ENCODE data around the gene EVA1A.

EVA1A gene, protein sequence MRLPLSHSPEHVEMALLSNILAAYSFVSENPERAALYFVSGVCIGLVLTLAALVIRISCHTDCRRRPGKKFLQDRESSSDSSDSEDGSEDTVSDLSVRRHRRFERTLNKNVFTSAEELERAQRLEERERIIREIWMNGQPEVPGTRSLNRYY

DNA sequence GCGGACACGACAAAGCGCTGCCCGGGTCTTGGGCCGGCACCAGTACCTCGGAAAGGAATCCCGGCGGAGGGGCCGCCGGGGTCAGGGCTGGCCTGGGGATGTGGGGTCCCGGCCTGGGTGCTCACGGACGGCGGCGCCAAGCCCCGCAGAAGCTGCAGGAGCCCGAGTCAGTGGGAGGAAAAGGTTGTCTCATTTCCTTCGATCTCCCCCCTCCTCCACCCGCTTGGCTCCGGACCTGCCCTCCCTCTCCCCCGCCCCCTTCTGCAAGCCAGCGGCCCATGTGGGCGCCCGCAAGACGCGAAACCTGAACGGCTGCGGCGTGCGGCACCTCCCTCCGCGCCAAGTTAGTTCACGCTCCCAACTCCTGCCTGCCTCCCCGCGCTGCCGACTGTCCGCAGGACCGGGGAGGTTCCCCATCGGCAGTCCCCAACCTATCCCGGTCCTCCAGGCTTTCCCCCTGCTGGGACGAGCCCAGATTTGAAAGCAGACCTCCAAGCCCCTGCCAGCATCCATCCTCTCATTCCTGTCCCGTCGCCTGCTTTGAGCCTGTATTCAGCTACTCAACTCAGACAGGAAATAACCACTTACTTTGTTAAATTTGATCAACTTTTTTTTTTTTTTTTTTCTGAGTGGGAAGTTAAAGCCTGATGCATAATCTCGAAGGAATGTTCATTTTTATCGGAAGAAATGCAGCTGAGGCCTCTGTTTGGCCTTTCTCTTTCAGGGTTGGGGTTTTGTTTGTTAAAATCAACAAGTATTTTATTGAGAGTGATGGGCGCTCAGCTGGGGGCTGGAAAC, at the start of gene EVA1A:
Gene EVA1A (minus strand): TSS at position 172 of the 798 bp plus-strand sequence. CDS start 42,799 bp downstream, outside the sequence.
- no peaks in the 10 kb centered on the region for H3K9me3 Mint-ChIP-seq
- H3K27ac Mint-ChIP-seq: no peak within 1 kb of the TSS
- peaks cover 32% of the 10 kb centered on the region for H3K4me1 Mint-ChIP-seq (ENCODE audit: low read depth)
- H3K36me3 Mint-ChIP-seq (ENCODE audit: low read depth): no peaks in the 10 kb centered on the region
- H3K4me3 Mint-ChIP-seq: peak within 1 kb of the TSS; percentile 80
- peaks cover 62% of the 10 kb centered on the region for H3K27me3 Mint-ChIP-seq

DNA sequence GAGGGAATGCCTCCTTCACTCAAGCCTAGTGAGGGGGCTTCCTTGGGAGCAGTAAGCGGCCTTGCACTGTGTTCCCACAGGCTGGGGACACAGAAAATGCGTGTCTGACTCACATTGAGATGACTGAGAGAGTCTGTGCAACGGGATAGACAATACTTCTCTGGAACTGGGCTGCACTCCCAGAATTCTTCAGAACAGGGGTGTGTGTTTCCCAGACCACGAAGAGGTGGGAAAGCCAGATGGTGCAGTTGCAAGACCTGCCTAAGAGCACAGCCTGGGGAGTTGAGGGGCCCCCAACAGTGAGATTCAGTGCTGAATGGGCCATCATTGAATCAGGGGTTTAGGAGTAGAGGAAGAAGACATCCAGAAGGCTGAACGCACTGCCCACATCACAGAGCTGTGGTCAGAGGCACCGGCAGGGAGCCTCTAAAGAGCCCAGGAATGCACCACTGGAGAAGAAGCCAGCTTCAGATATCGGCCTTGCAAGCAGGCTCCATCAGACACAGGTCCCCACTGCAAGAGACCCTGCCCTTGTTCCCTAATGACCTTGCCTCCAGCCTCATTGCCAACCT, 49.3 kb upstream of the EVA1A start:
- no peaks in the 10 kb centered on the region for H3K9me3 Mint-ChIP-seq
- no peaks in the 10 kb centered on the region for H3K36me3 Mint-ChIP-seq (ENCODE audit: low read depth)
- H3K4me1 Mint-ChIP-seq (ENCODE audit: low read depth): peaks cover 7% of the 10 kb centered on the region
- H3K27me3 Mint-ChIP-seq: peaks cover 57% of the 10 kb centered on the region
- no peak overlapping the region for H3K4me3 Mint-ChIP-seq
- H3K27ac Mint-ChIP-seq: no peak overlapping the region

DNA sequence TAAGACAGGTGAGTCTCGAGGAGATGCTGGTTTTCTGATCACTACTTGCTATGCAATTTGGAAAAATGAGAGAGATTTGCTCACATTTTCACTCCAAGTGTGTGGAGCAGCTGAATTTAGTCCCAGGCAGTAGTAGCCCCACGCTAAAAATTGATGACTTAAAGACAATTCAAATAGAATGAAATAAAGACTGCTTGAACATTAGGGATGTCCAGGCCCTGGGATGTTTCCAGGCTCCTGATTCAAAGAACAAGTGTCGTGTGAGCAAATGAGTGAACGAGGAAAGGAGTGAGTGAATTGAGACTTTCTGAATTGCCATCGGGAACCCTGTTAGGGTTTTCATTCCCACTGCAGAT, 48.6 kb upstream of the EVA1A start:
- Mint-ChIP-seq H3K4me1 (ENCODE audit: low read depth) (peaks cover 7% of the 10 kb centered on the region), H3K27ac (no peak overlapping the region), H3K27me3 (peaks cover 62% of the 10 kb centered on the region), H3K9me3 (no peaks in the 10 kb centered on the region), H3K36me3 (ENCODE audit: low read depth) (no peaks in the 10 kb centered on the region), H3K4me3 (no peak overlapping the region)

DNA sequence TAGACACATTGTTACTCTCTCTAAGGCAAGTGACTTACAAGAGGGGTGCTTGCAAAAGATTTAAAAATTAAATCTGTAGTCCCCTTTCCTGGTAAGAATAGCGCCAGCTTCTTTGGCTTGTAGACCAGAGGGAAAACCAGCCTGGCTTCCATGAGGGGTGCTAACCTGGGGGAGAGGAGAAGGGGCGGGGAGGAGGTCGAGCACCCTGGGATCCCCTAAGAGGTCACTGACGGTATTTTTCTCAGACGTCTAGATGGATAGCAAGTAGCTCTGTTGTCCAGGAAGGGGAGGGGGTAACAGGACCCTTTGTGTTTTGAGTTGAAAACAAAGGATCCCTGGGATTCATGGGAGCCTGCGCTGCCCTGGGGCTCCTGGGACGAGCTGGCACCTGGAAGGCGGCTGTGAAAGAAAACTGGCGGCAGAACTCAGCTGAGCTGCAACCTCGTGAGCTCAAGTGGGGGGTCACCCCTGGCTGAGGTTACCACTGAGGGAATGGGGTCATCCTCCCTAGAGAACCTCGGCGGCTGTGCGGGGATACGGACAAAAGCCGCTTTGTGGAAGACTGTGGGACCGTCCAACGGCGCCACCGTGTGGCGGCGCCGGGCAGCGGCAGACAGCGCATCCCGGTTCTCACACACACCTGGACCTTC, 48.1 kb upstream of the EVA1A start:
- Mint-ChIP-seq H3K27me3 (peaks cover 66% of the 10 kb centered on the region), H3K27ac (no peak overlapping the region), H3K36me3 (ENCODE audit: low read depth) (no peaks in the 10 kb centered on the region), H3K4me1 (ENCODE audit: low read depth) (peaks cover 7% of the 10 kb centered on the region), H3K4me3 (no peak overlapping the region), H3K9me3 (no peaks in the 10 kb centered on the region)

DNA sequence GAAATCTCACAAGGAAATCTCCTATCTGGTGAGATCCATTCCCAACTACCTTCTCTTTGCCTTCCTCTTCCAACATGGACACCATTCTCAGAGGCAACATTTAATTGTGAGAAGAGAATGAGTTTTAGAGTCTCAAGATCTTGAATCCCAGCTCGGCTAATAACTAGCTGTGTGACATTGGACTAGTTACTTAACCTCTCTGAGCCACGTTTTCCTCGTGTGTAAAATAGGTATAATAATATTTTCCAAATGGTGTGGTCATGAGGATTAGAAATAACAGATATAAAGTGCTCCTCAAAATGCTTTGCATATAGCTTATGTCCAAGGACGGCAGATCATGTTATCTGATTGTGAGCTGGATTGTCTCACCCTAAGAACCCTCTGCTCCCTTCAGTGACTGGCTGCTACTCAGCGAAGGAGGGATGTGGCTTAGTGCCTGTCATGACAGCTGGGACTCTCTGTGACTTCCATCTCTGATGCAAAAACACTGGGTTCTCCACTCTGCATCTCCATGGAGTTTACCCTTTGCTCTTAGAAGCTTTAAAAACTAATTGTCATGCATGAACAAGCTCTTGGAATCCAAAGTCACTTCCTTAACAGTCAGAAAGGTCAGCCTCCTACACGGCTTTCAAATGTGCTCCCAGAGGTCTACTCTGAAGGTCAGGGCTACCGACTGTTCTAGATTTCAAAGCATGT, 47.4 kb upstream of the EVA1A start:
- Mint-ChIP-seq H3K4me1 (ENCODE audit: low read depth) (peaks cover 7% of the 10 kb centered on the region), H3K27me3 (peaks cover 72% of the 10 kb centered on the region), H3K36me3 (ENCODE audit: low read depth) (no peaks in the 10 kb centered on the region), H3K27ac (no peak overlapping the region), H3K9me3 (no peaks in the 10 kb centered on the region), H3K4me3 (no peak overlapping the region)

DNA sequence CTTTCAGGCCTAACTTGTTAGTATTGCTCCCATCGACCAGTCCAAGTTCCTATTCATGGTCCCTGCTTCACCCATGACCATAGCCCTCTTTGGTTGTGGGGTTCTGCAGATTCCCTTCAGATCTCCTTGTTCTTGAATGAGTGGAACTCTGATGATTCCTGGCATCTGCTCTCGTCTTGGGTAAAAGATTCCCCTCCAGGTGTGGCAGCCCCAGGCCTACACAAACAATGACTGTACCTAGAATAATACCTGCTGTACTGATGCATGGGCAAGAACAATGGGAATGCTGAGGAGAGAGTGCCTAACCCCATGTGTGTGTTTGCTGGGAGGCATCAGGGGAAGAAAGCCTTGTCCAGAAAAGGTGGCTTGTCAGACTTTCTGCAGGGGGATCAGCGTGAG, 46.7 kb upstream of the EVA1A start:
- no peak overlapping the region for H3K27ac Mint-ChIP-seq
- no peak overlapping the region for H3K4me3 Mint-ChIP-seq
- H3K27me3 Mint-ChIP-seq: peaks cover 69% of the 10 kb centered on the region
- H3K9me3 Mint-ChIP-seq: no peaks in the 10 kb centered on the region
- peaks cover 7% of the 10 kb centered on the region for H3K4me1 Mint-ChIP-seq (ENCODE audit: low read depth)
- H3K36me3 Mint-ChIP-seq (ENCODE audit: low read depth): no peaks in the 10 kb centered on the region

GRCh38 chr2:75606761-75607399, 46.1 kb upstream of the EVA1A start:
- Mint-ChIP-seq H3K27me3 (peaks cover 64% of the 10 kb centered on the region), H3K27ac (no peak overlapping the region), H3K9me3 (no peaks in the 10 kb centered on the region), H3K36me3 (ENCODE audit: low read depth) (no peaks in the 10 kb centered on the region), H3K4me1 (ENCODE audit: low read depth) (peaks cover 7% of the 10 kb centered on the region), H3K4me3 (no peak overlapping the region)

DNA sequence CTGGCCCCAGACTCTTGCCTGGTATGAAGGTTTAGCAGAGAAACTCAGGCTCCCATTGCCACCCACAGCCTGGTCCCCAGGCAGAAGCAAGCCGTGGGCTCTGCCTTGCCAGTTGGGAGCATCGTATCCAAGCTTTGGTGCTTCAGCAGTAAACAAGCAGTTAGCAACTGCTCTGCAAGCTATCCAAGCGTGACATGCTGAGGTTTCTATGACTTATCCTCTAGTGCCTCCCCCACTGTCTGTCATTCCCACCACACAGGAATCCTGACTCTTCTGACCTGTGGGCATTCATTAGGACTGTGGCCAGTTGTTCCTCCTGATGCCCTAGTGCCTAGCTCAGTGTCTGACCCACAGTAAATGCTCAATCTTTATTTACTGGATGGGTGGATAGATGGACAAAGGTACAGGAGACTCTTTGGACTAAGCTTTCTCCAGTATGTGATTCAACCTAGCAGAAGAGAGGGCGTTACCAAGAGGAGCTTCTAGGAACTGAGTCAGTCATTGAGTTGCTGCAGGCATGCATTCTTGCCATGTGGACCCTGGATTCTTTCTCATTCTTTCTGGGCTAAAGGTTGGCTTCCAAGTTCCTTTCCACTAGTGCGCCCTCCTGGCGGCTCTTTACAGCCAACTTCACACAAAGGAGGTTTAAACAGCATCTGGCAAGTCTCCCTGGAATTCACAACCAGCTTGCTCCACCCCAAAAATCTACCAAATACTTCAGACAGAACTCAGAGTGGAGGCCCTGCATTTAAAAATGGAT, 45.2 kb upstream of the EVA1A start:
- no peaks in the 10 kb centered on the region for H3K36me3 Mint-ChIP-seq (ENCODE audit: low read depth)
- peaks cover 64% of the 10 kb centered on the region for H3K27me3 Mint-ChIP-seq
- peaks cover 7% of the 10 kb centered on the region for H3K4me1 Mint-ChIP-seq (ENCODE audit: low read depth)
- H3K9me3 Mint-ChIP-seq: no peaks in the 10 kb centered on the region
- no peak overlapping the region for H3K27ac Mint-ChIP-seq
- H3K4me3 Mint-ChIP-seq: no peak overlapping the region

DNA sequence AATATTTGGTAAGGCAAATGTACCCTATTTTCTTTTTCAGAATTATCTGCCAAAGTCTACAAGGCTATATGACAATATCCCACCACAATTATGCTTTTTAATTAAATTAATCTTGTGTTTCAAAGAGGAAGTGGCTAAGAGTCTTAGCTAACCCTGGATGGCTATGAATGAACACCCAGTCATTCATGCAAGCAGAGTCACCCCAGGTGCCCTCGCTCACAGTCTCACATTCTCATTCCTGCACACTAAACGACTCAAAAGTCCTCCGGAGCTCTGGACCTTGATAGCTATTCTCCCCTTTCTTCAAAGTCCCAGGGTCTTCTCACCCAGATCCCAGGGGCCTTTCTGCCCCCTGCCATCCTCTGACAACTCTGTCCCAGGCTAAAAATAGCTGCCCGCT, 43.7 kb upstream of the EVA1A start:
- no peak overlapping the region for H3K27ac Mint-ChIP-seq
- H3K4me1 Mint-ChIP-seq (ENCODE audit: low read depth): peaks cover 7% of the 10 kb centered on the region
- no peaks in the 10 kb centered on the region for H3K36me3 Mint-ChIP-seq (ENCODE audit: low read depth)
- no peaks in the 10 kb centered on the region for H3K9me3 Mint-ChIP-seq
- peaks cover 56% of the 10 kb centered on the region for H3K27me3 Mint-ChIP-seq
- H3K4me3 Mint-ChIP-seq: no peak overlapping the region

- H3K27ac Mint-ChIP-seq: no peak overlapping the region
- no peak overlapping the region for H3K4me3 Mint-ChIP-seq
- no peaks in the 10 kb centered on the region for H3K36me3 Mint-ChIP-seq (ENCODE audit: low read depth)
- peaks cover 3% of the 10 kb centered on the region for H3K4me1 Mint-ChIP-seq (ENCODE audit: low read depth)
- H3K27me3 Mint-ChIP-seq: peaks cover 49% of the 10 kb centered on the region
- no peaks in the 10 kb centered on the region for H3K9me3 Mint-ChIP-seq
Observed at GRCh38 chr2:75603477-75603876, 42.7 kb upstream of the EVA1A start.

- Mint-ChIP-seq H3K27me3 (peaks cover 42% of the 10 kb centered on the region), H3K4me1 (ENCODE audit: low read depth) (no peaks in the 10 kb centered on the region), H3K36me3 (ENCODE audit: low read depth) (no peaks in the 10 kb centered on the region), H3K9me3 (no peaks in the 10 kb centered on the region), H3K4me3 (no peak overlapping the region), H3K27ac (no peak overlapping the region)
Observed at GRCh38 chr2:75602724-75603342, 42.1 kb upstream of the EVA1A start.

DNA sequence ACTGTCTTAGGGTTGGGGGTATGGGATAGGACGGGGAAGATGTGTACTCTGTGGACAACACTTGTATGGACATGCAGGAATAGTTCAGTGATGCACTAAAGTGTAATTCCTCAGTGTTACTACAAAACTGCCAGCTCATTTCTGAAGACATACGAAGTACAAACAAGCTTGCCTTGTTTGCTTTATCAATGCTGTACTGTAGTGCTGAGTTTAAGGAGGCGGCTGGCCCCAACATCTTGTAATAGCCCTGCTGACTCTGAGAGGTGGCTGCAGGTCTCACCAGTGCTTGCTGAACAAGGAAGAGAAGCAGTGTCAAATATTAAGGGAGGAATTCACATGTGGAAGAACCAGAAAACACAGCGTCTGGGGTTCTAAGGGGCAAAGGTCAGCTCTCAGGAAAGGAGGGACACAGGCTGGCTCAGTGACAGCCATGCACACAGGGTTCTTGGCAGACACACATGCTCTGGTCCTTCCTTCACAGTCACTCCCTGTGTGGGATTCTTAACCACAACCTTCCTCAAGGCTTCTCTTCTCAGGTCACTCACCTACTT, 39.8 kb upstream of the EVA1A start:
- Mint-ChIP-seq H3K9me3 (no peaks in the 10 kb centered on the region), H3K27ac (no peak overlapping the region)

DNA sequence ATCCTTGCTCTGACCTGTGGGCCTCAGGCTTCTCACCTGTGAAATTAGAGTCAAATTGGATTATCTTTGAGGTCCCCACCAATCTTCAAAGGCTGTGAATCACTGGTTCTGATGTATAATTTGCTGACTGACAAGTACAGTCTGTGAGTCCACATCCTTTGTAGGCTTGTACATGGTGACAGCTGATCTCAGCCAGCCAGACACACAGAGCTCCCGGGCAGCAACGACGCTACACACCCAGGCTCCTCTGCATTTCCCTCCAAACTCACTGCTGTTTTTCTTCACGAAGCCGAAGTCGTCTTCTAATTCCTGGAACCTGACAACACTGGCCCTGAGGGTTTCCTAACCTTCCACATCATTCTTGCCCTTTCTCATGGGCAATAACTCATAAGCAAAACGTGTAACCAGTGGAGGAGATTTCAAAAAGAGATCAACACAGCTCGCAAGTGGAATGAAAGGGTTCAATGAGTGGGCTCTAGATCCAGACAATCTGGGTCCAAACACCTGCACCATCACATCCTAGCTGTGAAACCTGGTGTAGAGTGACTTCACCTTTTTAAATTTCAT, 37.9 kb upstream of the EVA1A start:
- Mint-ChIP-seq H3K4me1 (ENCODE audit: low read depth) (no peaks in the 10 kb centered on the region), H3K27ac (no peak overlapping the region), H3K36me3 (ENCODE audit: low read depth) (no peaks in the 10 kb centered on the region), H3K27me3 (peaks cover 10% of the 10 kb centered on the region), H3K9me3 (no peaks in the 10 kb centered on the region), H3K4me3 (no peak overlapping the region)

More for the DNA sequence above, 39.8 kb upstream of the EVA1A start:
- H3K27me3 Mint-ChIP-seq: peaks cover 25% of the 10 kb centered on the region
- no peak overlapping the region for H3K4me3 Mint-ChIP-seq
- H3K4me1 Mint-ChIP-seq (ENCODE audit: low read depth): no peaks in the 10 kb centered on the region
- H3K36me3 Mint-ChIP-seq (ENCODE audit: low read depth): no peaks in the 10 kb centered on the region
